Measurements from ENCODE around the gene BAIAP2. TPM values are rescaled to one million over a fixed set of nuclear protein-coding genes. Genes with fewer than 3 reads are reported as not detected.
A peak's percentile ranks its signal among the peaks of the same experiment; 100 is the strongest.

Gene BAIAP2
- total RNA-seq, 1 experiment from 2014 or later: 57.7 TPM

DNA sequence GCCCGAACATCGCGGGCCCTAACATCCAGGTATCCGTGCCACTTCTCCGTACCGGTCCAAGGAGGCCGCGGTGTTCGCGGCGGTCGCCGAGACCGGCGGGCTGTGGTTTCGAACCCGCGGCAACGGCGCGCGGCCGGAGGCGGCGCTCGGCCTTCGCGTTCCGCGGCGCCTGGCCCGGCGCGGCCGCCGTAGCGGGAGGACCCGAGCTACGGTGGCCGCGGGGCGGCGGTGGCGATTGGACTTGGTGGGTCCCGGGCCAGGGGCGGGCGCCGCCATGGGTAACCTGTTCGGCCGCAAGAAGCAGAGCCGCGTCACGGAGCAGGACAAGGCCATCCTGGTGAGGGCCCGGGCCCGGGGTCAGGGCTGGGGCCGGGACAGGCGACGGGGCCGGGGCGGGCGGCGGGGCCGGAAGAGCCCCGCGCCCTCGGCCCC, 43.3 kb upstream of the BAIAP2 start, which contains the start of gene CHMP6:
Gene CHMP6 (plus strand): TSS at position 197 of the 432 bp plus-strand sequence. CDS start 78 bp downstream, at position 275.
- Histone ChIP-seq H3K4me3 (ENCODE audit: low read depth, low read length) (peak within 1 kb of the TSS; percentile 55), H3K36me3 (ENCODE audit: control insufficient read depth, insufficient read depth, low read length) (no peaks in the 10 kb centered on the region), H3K4me1 (peaks cover 13% of the 10 kb centered on the region), H3K27me3 (replicated peaks; ENCODE audit: control insufficient read depth, insufficient read depth, low read length) (no peaks in the 10 kb centered on the region), H3K9me3 (no peaks in the 10 kb centered on the region)
- Mint-ChIP-seq H3K27me3 (ENCODE audit: insufficient read depth, unreplicated experiment) (no peaks in the 10 kb centered on the region), H3K4me1 (ENCODE audit: low read depth, unreplicated experiment) (no peaks in the 10 kb centered on the region), H3K9me3 (ENCODE audit: unreplicated experiment) (no peaks in the 10 kb centered on the region), H3K4me3 (ENCODE audit: unreplicated experiment) (peak within 1 kb of the TSS; percentile 83), H3K27ac (ENCODE audit: unreplicated experiment) (no peak within 1 kb of the TSS), H3K36me3 (ENCODE audit: insufficient read depth, unreplicated experiment) (peaks cover 13% of the 10 kb centered on the region)
- intact Hi-C loops (cut with micrococcal nuclease; ENCODE audit: unreplicated experiment): no loop called here
- BruUV-seq (replicated peaks): no TSS peak
- POLR2A ChIA-PET: no interaction called here
- peak; percentile 72 to 85 for DNase-seq
- TF ChIP-seq, protein P1, sequence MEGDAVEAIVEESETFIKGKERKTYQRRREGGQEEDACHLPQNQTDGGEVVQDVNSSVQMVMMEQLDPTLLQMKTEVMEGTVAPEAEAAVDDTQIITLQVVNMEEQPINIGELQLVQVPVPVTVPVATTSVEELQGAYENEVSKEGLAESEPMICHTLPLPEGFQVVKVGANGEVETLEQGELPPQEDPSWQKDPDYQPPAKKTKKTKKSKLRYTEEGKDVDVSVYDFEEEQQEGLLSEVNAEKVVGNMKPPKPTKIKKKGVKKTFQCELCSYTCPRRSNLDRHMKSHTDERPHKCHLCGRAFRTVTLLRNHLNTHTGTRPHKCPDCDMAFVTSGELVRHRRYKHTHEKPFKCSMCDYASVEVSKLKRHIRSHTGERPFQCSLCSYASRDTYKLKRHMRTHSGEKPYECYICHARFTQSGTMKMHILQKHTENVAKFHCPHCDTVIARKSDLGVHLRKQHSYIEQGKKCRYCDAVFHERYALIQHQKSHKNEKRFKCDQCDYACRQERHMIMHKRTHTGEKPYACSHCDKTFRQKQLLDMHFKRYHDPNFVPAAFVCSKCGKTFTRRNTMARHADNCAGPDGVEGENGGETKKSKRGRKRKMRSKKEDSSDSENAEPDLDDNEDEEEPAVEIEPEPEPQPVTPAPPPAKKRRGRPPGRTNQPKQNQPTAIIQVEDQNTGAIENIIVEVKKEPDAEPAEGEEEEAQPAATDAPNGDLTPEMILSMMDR (IDR thresholded peaks at IDR 0.05; ENCODE audit: insufficient read depth in 1 of 2, low read depth in 1 of 2, low read length in 1 of 2, severe bottlenecking in 1 of 2, unreplicated experiment in 1 of 2): no peak
- CTCF ChIA-PET: interaction anchor here (0.6 kb wide), 1 partner anchor 231 kb away, joined by 3 read pairs; the partner anchor contains the start of gene CEP131

DNA sequence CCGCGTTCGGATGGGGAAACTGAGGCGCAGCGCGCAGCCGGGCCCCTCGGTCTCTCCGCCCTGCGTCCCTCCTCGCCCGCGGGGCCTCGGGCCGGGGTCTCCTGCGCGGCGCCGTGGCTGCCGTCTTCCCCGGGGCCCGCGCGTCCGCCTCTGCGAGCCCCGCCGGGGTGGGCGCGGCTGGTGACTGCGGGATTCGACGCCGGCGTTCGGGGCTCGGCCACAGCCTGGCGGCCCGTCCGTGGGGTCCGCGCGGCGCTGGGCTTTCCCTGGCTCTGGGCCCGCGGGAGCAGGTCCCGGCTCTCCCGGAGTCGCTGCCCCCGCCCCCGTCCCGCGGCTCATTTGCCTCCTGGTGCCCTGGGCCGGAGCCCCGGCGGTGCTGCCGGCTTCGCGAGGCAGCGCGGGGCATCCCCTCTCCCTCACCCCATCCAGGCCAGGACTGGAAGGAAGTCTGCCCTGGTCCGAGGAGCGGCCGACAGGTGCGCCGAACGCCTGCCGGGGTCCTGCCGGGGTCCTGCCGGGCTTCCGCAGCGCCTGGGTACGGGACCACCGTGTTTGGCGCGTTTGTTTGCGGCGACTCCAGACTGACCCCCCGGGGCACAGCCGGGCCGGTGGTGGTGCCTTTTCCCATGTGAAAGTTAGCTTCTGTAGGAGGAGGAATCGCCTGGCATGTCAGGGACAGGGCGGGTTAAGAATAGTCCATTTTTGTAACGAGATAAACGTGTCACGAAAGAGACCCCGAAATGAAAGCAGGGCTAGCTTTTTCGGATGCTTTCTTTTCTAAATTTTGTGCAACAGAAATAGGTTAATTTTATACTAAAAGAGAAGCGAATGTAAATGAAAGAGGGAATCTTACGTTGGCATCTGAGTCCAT, 42.6 kb upstream of the BAIAP2 start:
- CTCF ChIA-PET: no interaction called here
- POLR2A ChIA-PET: no interaction called here

DNA sequence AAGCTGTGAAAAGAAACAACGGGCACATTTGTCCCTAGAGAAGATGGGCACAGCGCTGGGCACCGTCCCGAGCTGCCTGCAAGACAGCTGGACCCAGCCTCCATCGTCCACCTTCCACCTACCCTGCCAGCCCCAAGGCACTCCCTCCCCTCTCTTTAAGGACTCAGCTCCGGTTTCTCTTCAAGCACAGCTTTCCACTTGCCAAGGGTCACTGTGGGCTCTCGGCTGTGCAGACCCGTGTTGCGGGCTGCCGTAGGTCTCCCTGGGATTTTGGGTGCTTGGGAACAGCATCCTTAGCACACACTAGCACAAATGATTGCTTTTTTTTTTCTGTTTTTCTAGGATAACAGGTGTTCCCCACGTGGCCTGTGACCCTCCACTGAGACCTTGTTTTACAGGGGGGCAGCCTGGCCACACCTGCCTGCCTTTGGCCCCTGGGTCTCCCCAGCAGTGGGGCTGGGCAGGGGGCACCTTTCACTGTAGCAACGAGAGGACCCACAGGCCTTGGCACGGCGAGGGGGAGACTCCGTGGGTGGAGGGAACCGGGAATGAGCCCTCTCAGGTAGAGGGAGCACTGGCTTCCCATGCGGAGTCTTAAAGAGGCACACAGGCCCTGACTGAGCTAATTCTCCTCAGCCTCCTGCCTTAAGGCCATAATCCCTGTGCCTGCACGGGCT, 41.9 kb upstream of the BAIAP2 start:
- H3K27me3 ChIP-seq (replicated peaks; ENCODE audit: control insufficient read depth, insufficient read depth, low read length): no peaks in the 10 kb centered on the region
- no peak overlapping the region for H3K27ac Mint-ChIP-seq (ENCODE audit: unreplicated experiment)
- H3K36me3 ChIP-seq (ENCODE audit: control insufficient read depth, insufficient read depth, low read length): no peaks in the 10 kb centered on the region
- no peaks in the 10 kb centered on the region for H3K9me3 ChIP-seq
- intact Hi-C loops (cut with micrococcal nuclease; ENCODE audit: unreplicated experiment): no loop called here
- no peaks in the 10 kb centered on the region for H3K9me3 Mint-ChIP-seq (ENCODE audit: unreplicated experiment)
- H3K4me1 Mint-ChIP-seq (ENCODE audit: low read depth, unreplicated experiment): no peaks in the 10 kb centered on the region
- TSS peak; percentile 76 for BruUV-seq (replicated peaks)
- DNase-seq: no peak
- H3K4me1 ChIP-seq: peaks cover 13% of the 10 kb centered on the region
- TF ChIP-seq, protein P1 (IDR thresholded peaks at IDR 0.05; ENCODE audit: insufficient read depth in 1 of 2, low read depth in 1 of 2, low read length in 1 of 2, severe bottlenecking in 1 of 2, unreplicated experiment in 1 of 2): no peak
- peaks cover 13% of the 10 kb centered on the region for H3K36me3 Mint-ChIP-seq (ENCODE audit: insufficient read depth, unreplicated experiment)
- peak overlapping the region; percentile 69 for H3K4me3 Mint-ChIP-seq (ENCODE audit: unreplicated experiment)
- CTCF ChIA-PET: no interaction called here
- H3K4me3 ChIP-seq (ENCODE audit: low read depth, low read length): no peak overlapping the region
- POLR2A ChIA-PET: no interaction called here
- no peaks in the 10 kb centered on the region for H3K27me3 Mint-ChIP-seq (ENCODE audit: insufficient read depth, unreplicated experiment)

More for the DNA sequence above, 42.6 kb upstream of the BAIAP2 start:
- H3K36me3 ChIP-seq (ENCODE audit: control insufficient read depth, insufficient read depth, low read length): no peaks in the 10 kb centered on the region
- intact Hi-C loops (cut with micrococcal nuclease; ENCODE audit: unreplicated experiment): no loop called here
- H3K27me3 ChIP-seq (replicated peaks; ENCODE audit: control insufficient read depth, insufficient read depth, low read length): no peaks in the 10 kb centered on the region
- no peak overlapping the region for H3K27ac Mint-ChIP-seq (ENCODE audit: unreplicated experiment)
- H3K4me1 Mint-ChIP-seq (ENCODE audit: low read depth, unreplicated experiment): no peaks in the 10 kb centered on the region
- DNase-seq: peak in 1 of 2 experiments; percentile 27
- H3K9me3 Mint-ChIP-seq (ENCODE audit: unreplicated experiment): no peaks in the 10 kb centered on the region
- H3K9me3 ChIP-seq: no peaks in the 10 kb centered on the region
- TF ChIP-seq, protein P1 (IDR thresholded peaks at IDR 0.05; ENCODE audit: insufficient read depth in 1 of 2, low read depth in 1 of 2, low read length in 1 of 2, severe bottlenecking in 1 of 2, unreplicated experiment in 1 of 2): no peak
- peak overlapping the region; percentile 55 for H3K4me3 ChIP-seq (ENCODE audit: low read depth, low read length)
- H3K4me3 Mint-ChIP-seq (ENCODE audit: unreplicated experiment): peak overlapping the region; percentile 83
- peaks cover 13% of the 10 kb centered on the region for H3K36me3 Mint-ChIP-seq (ENCODE audit: insufficient read depth, unreplicated experiment)
- H3K27me3 Mint-ChIP-seq (ENCODE audit: insufficient read depth, unreplicated experiment): no peaks in the 10 kb centered on the region
- no TSS peak for BruUV-seq (replicated peaks)
- H3K4me1 ChIP-seq: peaks cover 13% of the 10 kb centered on the region

Measured in Caco-2 (cell line).